Ascending aorta (tissue), 2 donors: Measurements from ENCODE around the gene SALL1. TPM values are rescaled to one million over a fixed set of nuclear protein-coding genes. Genes with fewer than 3 reads are reported as not detected.

Experiments used
- DNase-seq, 2 donors: peaks; one replicate each; pipeline ENCODE4 v3.0.0-alpha.2; 2019; ENCODE audit warnings: low spot score in 2 of 2
- H3K27ac ChIP-seq, 2 donors: fragments of 200-600 bp; sonication (generic); one replicate each; pipeline ENCODE4 v1.5.1; 2016 to 2017; ENCODE audit warnings: mild to moderate bottlenecking in 1 of 2
- H3K27me3 ChIP-seq: fragments of 200-600 bp; sonication (generic); one replicate; pipeline ENCODE4 v1.5.1; 2017
- H3K36me3 ChIP-seq, 2 donors: fragments of 200-600 bp; sonication (generic); one replicate each; pipeline ENCODE4 v1.5.1; 2016
- H3K4me1 ChIP-seq, 2 donors: fragments of 200-600 bp; sonication (generic); one replicate each; pipeline ENCODE4 v1.5.1; 2016 to 2017; ENCODE audit warnings: mild to moderate bottlenecking in 1 of 2
- H3K4me3 ChIP-seq, 2 donors: fragments of 200-600 bp; sonication (generic); one replicate each; pipeline ENCODE4 v1.5.1; 2016 to 2017; ENCODE audit warnings: mild to moderate bottlenecking in 1 of 2
- H3K9me3 ChIP-seq, 2 donors: fragments of 200-600 bp; sonication (generic); one replicate each; pipeline ENCODE4 v1.5.1; 2016
- intact Hi-C: fragments of 100-400 bp; cut with DNase I; formaldehyde crosslinking; loops from one replicate; pipeline ENCODE4 v1.15.1; 2023
- total RNA-seq: library from RNA; depleted of rRNA; stranded (reverse); fragments of >200 nt; gene quantifications from one replicate; pipeline ENCODE4 v1.1.0, GENCODE V29; 2016
- TF ChIP-seq, protein P1 (sequence below), 3 experiments: fragments of 200-600 bp in 2 of 3; fragments of 450-650 bp in 1 of 3; sonication (generic) in 2 of 3; IDR thresholded peaks; one replicate each; pipeline ENCODE4 v1.5.1; 2016 to 2019; ENCODE audit warnings: antibody characterized with exemption in 3 of 3, mild to moderate bottlenecking in 1 of 3, moderate library complexity in 1 of 3

The SALL1 gene
- total RNA-seq, 1 donor from 2014 or later = not detected

DNA sequence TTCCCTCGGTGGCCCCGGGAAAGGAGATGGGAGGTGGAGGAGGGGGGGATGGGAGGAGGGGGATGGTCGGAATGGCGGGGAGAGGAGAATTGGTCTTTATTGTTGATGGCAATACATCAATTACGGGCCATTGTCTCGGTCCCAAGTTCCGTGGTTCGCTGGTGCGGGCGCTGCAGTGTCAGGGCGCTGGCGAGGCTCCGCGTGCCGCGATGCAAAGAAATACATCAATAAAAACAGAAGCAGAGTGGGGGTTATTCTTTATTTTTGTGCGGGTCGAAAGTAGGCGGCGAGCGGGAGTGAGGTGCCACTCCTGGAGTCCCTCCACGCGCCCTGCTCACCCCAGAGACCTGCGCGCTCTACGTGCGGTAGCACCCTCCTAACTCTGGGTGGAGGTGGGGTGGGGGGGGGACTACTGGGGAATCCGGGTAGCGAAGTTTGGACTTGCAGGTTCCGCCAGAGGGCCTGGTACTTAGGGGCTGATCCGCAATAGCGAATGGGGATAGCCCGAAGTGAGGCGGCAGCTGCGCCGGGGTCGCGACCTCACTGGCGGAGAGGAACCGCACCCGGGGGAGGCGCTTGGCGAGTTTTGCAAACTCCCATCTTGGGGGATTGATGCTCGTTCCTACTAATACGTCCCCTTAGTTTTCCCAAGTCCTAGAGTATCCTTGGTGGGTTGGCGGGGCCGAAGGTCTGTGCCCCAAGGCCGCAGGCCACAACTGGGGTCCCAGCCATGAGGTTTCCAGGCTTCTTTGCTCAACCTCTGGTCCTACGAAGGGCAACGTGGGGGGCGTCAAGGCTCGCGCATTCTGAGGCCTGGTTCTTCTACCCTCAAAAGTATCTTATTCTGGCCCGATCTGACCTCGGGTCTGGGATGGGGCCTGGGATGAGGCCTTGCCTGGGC is 3.5 kb upstream of the SALL1 start:
- intact Hi-C loops = no loop called here
- H3K4me1 ChIP-seq = peaks cover 11 to 12% of the 10 kb centered on the region in 2 donors
- H3K36me3 ChIP-seq = no peaks in the 10 kb centered on the region
- H3K27me3 ChIP-seq = peaks cover 23% of the 10 kb centered on the region
- H3K9me3 ChIP-seq = no peaks in the 10 kb centered on the region
- H3K27ac ChIP-seq = no peak overlapping the region
- TF ChIP-seq, protein P1, sequence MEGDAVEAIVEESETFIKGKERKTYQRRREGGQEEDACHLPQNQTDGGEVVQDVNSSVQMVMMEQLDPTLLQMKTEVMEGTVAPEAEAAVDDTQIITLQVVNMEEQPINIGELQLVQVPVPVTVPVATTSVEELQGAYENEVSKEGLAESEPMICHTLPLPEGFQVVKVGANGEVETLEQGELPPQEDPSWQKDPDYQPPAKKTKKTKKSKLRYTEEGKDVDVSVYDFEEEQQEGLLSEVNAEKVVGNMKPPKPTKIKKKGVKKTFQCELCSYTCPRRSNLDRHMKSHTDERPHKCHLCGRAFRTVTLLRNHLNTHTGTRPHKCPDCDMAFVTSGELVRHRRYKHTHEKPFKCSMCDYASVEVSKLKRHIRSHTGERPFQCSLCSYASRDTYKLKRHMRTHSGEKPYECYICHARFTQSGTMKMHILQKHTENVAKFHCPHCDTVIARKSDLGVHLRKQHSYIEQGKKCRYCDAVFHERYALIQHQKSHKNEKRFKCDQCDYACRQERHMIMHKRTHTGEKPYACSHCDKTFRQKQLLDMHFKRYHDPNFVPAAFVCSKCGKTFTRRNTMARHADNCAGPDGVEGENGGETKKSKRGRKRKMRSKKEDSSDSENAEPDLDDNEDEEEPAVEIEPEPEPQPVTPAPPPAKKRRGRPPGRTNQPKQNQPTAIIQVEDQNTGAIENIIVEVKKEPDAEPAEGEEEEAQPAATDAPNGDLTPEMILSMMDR (IDR thresholded peaks at IDR 0.05) = no peak
- H3K4me3 ChIP-seq = peak overlapping the region; percentile 10 to 41
- DNase-seq = no peak

DNA sequence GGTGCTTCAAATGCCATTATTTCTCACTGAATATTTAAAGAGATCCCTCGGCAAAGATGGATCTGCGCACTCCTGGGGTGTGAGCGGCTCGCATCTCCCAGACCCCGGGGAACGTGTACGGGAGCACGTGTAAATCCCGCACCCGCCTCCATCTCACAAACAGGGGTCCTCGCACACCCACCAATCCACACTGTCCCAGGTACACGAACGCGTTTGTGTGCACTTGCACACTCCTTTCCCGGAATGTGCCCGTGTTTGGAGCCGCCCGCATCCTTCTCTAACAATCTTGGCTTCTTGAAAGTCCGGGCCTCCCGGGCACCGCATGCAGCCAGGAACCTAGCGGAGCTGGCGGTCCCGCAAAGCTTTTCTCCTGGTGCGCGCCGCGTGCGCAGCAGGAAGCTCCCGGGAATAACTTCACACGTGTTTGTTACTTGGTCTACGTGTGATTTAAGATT is 2.5 kb upstream of the SALL1 start:
- no peak overlapping the region for H3K27ac ChIP-seq
- no peak overlapping the region for H3K4me3 ChIP-seq
- peaks cover 11 to 12% of the 10 kb centered on the region in 2 donors for H3K4me1 ChIP-seq
- H3K36me3 ChIP-seq = no peaks in the 10 kb centered on the region
- H3K9me3 ChIP-seq = no peaks in the 10 kb centered on the region
- no peak for DNase-seq
- TF ChIP-seq, protein P1 (IDR thresholded peaks at IDR 0.05) = no peak
- intact Hi-C loops = no loop called here
- peaks cover 23% of the 10 kb centered on the region for H3K27me3 ChIP-seq

DNA sequence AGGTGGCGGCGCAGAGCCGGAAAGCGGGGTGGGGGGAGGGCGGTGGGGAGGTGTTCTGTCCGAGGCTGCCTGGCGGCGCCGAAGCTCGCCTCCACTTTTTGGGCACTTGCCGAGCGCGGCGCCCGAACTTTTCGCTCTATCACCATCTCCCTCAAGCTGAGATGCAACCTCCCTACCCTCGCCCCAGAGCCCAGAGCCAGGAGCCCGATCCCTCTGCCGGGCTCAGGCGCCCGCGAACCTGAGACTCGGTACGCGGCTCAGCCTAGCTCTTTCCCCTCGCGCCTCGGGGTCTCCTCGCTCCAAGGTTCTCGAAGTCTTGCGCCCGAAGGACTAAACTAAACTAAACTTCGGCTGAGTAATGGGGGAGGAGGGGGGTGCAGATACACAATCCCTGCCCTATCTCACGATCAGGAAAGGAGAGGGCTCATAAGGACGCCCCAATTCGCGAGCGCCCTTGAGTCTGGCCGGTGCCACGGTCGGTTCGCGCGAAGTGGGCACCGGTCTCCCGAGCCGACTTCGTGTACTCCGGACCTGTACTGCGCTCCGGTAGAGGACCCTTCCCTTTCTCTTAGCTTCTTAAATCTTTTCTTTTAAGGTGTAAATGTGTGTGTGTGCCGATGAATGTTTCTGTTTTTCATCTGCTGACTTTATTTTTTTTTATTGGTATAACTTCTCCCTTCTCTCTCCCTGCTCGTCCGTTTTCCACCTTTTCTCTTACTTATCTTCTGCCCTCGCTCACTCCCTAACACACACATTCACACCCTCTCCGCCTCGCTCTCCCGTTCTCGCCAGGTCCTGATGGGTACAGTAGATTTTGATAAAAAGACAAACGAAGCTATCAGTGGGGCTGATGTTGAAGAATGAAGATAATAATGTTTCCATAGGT is 1.9 kb upstream of the SALL1 start:
- no peak for DNase-seq
- Histone ChIP-seq H3K36me3 (no peaks in the 10 kb centered on the region), H3K27me3 (peaks cover 23% of the 10 kb centered on the region), H3K4me3 (peak overlapping the region; percentile 47 to 68), H3K4me1 (peaks cover 11 to 12% of the 10 kb centered on the region in 2 donors), H3K9me3 (no peaks in the 10 kb centered on the region), H3K27ac (no peak overlapping the region)
- TF ChIP-seq, protein P1 (IDR thresholded peaks at IDR 0.05) = no peak
- intact Hi-C loops = no loop called here

DNA sequence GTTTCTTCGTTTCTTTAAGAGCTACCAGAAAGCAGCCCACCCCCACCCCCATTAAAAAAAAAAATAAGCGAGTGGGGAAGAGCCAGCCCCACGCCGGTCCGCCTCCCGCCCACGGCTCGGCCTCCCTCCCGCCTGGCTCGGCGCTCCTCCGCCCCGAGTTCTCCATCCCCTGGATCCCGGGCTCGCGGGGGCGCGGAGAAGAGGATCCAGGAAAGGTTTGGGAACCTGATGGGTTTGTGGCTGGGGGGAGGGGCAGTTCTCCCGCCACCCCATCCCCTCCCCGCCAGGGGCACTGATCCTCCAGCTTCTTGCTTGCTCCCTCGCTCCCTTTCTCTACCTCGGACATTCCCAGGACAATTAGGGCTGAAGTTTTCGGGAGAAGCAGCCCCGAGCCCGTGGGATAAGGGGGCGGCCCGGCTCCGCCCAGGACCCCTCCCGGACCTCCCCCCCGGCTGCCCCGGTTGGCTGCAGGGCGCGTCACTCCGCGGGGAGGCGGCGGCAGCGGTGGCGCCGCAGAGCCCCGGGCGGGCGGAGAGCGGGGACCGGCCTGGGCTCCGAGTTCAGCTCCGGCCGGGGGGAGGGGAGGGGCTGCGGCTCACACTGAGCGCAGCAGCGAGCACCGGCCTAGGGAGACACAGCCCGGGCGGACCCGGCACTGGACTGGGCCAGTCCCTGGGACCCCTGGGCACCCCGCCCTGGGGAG is 1.0 kb upstream of the SALL1 start:
- no peak overlapping the region for H3K27ac ChIP-seq
- intact Hi-C loops = no loop called here
- peaks cover 23% of the 10 kb centered on the region for H3K27me3 ChIP-seq
- no peaks in the 10 kb centered on the region for H3K36me3 ChIP-seq
- TF ChIP-seq, protein P1 (IDR thresholded peaks at IDR 0.05) = no peak
- H3K4me3 ChIP-seq = peak overlapping the region; percentile 47 to 68
- peaks cover 11 to 12% of the 10 kb centered on the region in 2 donors for H3K4me1 ChIP-seq
- H3K9me3 ChIP-seq = no peaks in the 10 kb centered on the region
- DNase-seq = no peak

DNA sequence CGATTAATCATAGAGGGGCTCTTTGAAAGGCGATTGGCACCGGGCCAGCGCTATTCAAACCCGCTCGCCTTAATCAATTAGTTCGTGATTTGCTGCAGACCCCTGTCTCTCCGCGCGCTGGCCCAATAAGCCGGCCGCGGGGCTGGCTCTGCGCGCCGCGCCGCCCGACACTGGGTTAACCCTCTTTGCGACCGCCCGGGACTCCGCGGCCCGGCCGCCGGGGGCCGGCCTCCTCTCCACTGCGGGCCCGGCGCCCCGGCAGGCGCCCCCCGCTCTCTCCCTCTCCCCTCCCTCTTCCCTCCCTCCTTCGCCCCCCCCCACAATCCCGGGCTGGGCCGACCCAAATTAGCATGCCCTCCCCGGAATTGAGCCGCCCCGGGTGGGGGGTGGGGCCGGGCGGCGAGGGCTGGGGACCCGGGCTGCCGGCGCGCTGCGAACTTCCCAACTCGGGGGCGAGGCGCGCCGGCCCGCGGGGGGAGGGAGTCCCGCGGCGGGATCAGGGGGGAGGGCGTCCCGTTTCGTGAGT is 428 bp upstream of the SALL1 start:
- TF ChIP-seq, protein P1 (IDR thresholded peaks at IDR 0.05) = no peak
- Histone ChIP-seq H3K9me3 (no peaks in the 10 kb centered on the region), H3K36me3 (no peaks in the 10 kb centered on the region), H3K4me3 (peak overlapping the region; percentile 47 to 68), H3K27me3 (peaks cover 23% of the 10 kb centered on the region), H3K27ac (no peak overlapping the region), H3K4me1 (peaks cover 11 to 12% of the 10 kb centered on the region in 2 donors)
- intact Hi-C loops = no loop called here
- no peak for DNase-seq
